B cell (primary cell): Measurements from ENCODE around the gene AGBL4.
"Not testable (repeated sequence)": the region's sequence is repeated elsewhere in the genome, so short reads cannot be mapped to it uniquely, and the experiment has no call there.

Source experiments
- CTCF ChIP-seq: fragments of 200-600 bp; IDR thresholded peaks from one replicate; pipeline ENCODE4 v1.8.0; 2022; ENCODE audit warnings: antibody characterized with exemption, mild to moderate bottlenecking
- EZH2 ChIP-seq: IDR thresholded peaks from 2 replicates; pipeline ENCODE4 v1.6.1; 2012; ENCODE audit warnings: borderline replicate concordance, low read depth, mild to moderate bottlenecking, moderate library complexity, low read length; ENCODE audit not compliant: insufficient read depth, poor library complexity, severe bottlenecking

GRCh38 chr1:49787013-49787412 is 236.7 kb downstream of the AGBL4 start:
- not testable (repeated sequence) for TF ChIP-seq CTCF, EZH2
